Thoracic aorta (tissue), 2 donors: ENCODE measurements around the gene NSD1. TPM values are rescaled to one million over a fixed set of nuclear protein-coding genes. Genes with fewer than 3 reads are reported as not detected.

Experiments
- ATAC-seq: fragments of 150-250 bp; one replicate; pipeline ENCODE4 v1.8.0; 2017; ENCODE audit warnings: low read depth; ENCODE audit not compliant: insufficient number of reproducible peaks, low FRiP score
- DNase-seq: peaks from one replicate; pipeline ENCODE4 v3.0.0-alpha.2; 2020; ENCODE audit warnings: low spot score
- H3K27ac ChIP-seq, 2 donors: fragments of 200-600 bp; sonication (generic); 1 replicate in 1 of 2; 2 replicates in 1 of 2; pipeline ENCODE4 v1.5.1; 2016; ENCODE audit warnings: mild to moderate bottlenecking in 2 of 2, moderate library complexity in 2 of 2
- H3K27me3 ChIP-seq: fragments of 200-600 bp; sonication (generic); replicated peaks from 2 replicates; pipeline ENCODE4 v1.6.0; 2016; ENCODE audit warnings: mild to moderate bottlenecking; ENCODE audit not compliant: insufficient read depth
- H3K36me3 ChIP-seq: fragments of 200-600 bp; sonication (generic); one replicate; pipeline ENCODE4 v1.5.1; 2016
- H3K4me1 ChIP-seq, 2 donors: fragments of 200-600 bp; sonication (generic); 1 replicate in 1 of 2; 2 replicates in 1 of 2; pipeline versions ENCODE4 v1.5.1 to v1.6.0; 2016; ENCODE audit warnings: low read depth in 2 of 2, mild to moderate bottlenecking in 1 of 2; ENCODE audit not compliant: control insufficient read depth in 1 of 2
- H3K4me3 ChIP-seq: fragments of 200-600 bp; sonication (generic); 2 replicates; pipeline ENCODE4 v1.5.1; 2016; ENCODE audit warnings: mild to moderate bottlenecking
- H3K9me3 ChIP-seq: fragments of 200-600 bp; sonication (generic); 2 replicates; pipeline ENCODE4 v1.5.1; 2016
- total RNA-seq, 2 donors: library from RNA; depleted of rRNA; stranded (reverse); fragments of >200 nt; gene quantifications; one replicate each; pipeline versions ENCODE4 v1.1.0 to v1.2.3, GENCODE V29; 2016
- TF ChIP-seq, protein P1 (sequence below): fragments of 200-600 bp; sonication (generic); IDR thresholded peaks from one replicate; pipeline ENCODE4 v1.5.1; 2019; ENCODE audit warnings: antibody characterized with exemption

NSD1 gene
- total RNA-seq, 2 donors from 2014 or later = 26.1 to 70.5 TPM

DNA sequence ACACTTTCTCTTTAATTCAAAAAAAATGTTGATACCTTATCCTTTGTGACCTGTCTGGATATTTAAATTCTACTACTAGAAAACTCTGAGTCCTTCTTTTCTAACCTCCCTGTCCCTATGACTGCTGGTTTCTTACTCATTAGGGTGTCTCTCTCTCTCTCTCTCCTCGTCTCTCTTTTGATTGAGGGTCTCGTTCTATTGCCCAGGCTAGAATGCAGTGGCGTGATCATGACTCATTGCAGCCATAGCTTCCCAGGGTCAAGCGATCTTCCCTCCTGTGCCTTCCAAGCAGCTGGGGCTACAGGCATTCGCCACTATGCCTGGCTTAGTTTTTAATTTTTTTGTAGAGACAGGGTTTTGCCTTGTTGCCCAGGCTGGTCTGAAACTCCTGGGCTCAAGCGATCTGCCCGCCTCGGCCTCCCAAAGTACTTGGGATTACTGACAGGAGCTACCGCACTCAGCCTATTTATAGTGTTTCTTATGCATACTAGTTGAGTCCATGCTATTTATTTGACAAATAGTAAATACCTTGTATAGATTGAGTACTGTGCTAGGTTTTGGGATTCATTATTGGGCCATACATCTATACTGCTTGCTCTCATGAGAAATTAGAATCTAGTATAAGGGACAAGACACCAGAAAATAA is 61.9 kb downstream of the NSD1 start:
- peaks cover 20% of the 10 kb centered on the region for H3K36me3 ChIP-seq
- TF ChIP-seq, protein P1, sequence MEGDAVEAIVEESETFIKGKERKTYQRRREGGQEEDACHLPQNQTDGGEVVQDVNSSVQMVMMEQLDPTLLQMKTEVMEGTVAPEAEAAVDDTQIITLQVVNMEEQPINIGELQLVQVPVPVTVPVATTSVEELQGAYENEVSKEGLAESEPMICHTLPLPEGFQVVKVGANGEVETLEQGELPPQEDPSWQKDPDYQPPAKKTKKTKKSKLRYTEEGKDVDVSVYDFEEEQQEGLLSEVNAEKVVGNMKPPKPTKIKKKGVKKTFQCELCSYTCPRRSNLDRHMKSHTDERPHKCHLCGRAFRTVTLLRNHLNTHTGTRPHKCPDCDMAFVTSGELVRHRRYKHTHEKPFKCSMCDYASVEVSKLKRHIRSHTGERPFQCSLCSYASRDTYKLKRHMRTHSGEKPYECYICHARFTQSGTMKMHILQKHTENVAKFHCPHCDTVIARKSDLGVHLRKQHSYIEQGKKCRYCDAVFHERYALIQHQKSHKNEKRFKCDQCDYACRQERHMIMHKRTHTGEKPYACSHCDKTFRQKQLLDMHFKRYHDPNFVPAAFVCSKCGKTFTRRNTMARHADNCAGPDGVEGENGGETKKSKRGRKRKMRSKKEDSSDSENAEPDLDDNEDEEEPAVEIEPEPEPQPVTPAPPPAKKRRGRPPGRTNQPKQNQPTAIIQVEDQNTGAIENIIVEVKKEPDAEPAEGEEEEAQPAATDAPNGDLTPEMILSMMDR = no peak
- ATAC-seq = no peak
- peaks cover 0 to 3% of the 10 kb centered on the region in 2 donors for H3K4me1 ChIP-seq
- no peak overlapping the region for H3K4me3 ChIP-seq
- H3K9me3 ChIP-seq = no peaks in the 10 kb centered on the region
- no peaks in the 10 kb centered on the region for H3K27me3 ChIP-seq
- H3K27ac ChIP-seq = no peak overlapping the region
- no peak for DNase-seq

DNA sequence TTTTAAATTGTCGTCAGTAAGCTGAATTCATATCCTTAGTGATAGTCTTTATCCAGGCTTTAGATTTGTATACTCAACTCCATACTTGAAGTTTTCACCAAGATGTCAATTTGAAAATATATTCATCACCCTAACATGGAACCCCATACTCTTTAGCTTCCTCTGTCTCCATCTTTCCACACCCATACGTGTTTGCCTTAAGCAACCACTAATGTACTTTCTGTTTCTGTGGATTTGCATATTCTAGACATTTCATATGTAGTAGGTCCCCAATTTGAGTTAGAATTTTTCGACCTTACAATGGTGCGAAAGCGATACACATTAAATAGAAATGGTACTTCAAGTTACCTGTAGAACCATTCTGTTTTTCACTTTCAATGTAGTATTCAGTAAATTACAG is 65.2 kb downstream of the NSD1 start:
- no peak for ATAC-seq
- Histone ChIP-seq H3K9me3 (no peaks in the 10 kb centered on the region), H3K36me3 (peaks cover 18% of the 10 kb centered on the region), H3K27me3 (no peaks in the 10 kb centered on the region), H3K4me1 (peaks cover 0 to 3% of the 10 kb centered on the region in 2 donors), H3K27ac (no peak overlapping the region), H3K4me3 (no peak overlapping the region)
- DNase-seq = no peak
- TF ChIP-seq, protein P1 = no peak

DNA sequence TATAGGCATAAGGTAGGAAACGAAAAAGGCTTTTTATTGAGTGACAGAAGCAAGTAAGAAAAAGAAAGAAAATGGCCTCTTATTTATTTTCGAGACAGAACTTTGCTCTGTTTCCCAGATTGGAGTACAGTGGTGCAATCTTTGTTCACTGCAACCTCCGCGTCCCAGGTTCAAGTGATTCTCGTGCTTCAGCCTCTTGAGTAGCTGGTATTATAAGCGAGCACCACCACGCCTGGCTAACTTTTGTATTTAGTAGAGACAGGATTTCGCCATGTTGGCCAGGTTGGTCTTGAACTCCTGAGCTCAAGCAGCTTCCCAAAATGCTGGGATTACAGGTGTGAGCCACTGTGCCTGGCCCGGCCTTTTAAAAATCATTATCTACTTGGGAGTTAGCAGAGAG is 70.7 kb downstream of the NSD1 start:
- no peaks in the 10 kb centered on the region for H3K4me1 ChIP-seq
- H3K4me3 ChIP-seq = no peak overlapping the region
- H3K36me3 ChIP-seq = peaks cover 27% of the 10 kb centered on the region
- TF ChIP-seq, protein P1 = no peak
- ATAC-seq (no peak), DNase-seq (no peak)
- no peak overlapping the region for H3K27ac ChIP-seq
- no peaks in the 10 kb centered on the region for H3K27me3 ChIP-seq
- no peaks in the 10 kb centered on the region for H3K9me3 ChIP-seq

DNA sequence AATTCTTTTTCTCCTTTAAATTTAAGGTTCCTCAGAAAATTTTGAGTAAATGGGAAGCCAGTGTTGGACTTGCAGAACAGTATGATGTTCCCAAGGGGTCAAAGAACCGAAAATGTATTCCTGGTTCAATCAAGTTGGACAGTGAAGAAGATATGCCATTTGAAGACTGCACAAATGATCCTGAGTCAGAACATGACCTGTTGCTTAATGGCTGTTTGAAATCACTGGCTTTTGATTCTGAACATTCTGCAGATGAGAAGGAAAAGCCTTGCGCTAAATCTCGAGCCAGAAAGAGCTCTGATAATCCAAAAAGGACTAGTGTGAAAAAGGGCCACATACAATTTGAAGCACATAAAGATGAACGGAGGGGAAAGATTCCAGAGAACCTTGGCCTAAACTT is 76.0 kb downstream of the NSD1 start:
- no peaks in the 10 kb centered on the region for H3K9me3 ChIP-seq
- H3K27me3 ChIP-seq = no peaks in the 10 kb centered on the region
- no peak overlapping the region for H3K4me3 ChIP-seq
- TF ChIP-seq, protein P1 = no peak
- ATAC-seq (no peak), DNase-seq (no peak)
- no peaks in the 10 kb centered on the region for H3K4me1 ChIP-seq
- H3K27ac ChIP-seq = no peak overlapping the region
- peaks cover 29% of the 10 kb centered on the region for H3K36me3 ChIP-seq

DNA sequence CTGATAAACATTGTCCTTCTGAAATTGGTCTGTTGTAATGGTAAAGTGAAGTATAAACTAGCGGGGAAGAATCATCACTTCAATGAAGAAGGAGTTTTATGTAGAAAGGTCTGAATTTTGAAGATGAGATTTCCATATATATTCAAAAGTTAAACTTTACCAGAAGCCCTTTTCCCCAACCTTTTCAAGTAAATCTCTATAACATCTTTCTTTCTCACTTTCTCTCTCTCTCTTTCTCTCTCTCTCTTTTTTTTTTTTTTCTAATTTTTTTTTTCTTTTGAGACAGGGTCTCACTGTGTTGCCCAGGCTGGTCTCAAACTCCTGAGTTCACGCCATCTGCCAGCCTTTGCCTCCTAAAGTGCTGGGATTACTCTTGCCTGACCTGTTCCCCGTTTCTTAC is 78.7 kb downstream of the NSD1 start:
- ATAC-seq (no peak), DNase-seq (no peak)
- H3K9me3 ChIP-seq = no peaks in the 10 kb centered on the region
- H3K27ac ChIP-seq = no peak overlapping the region
- no peaks in the 10 kb centered on the region for H3K27me3 ChIP-seq
- no peak overlapping the region for H3K4me3 ChIP-seq
- TF ChIP-seq, protein P1 = no peak
- no peaks in the 10 kb centered on the region for H3K4me1 ChIP-seq
- H3K36me3 ChIP-seq = peaks cover 28% of the 10 kb centered on the region
